Activated CD8-positive, alpha-beta memory T cell treated with anti-CD3 and anti-CD28 coated beads, Interleukin-2, amount 50 U/mL, for 4 hours (primary cell): ENCODE results near the gene SAG.

Source experiments
- DNase-seq: peaks from one replicate; pipeline ENCODE4 v3.0.0-alpha.2; 2020

The SAG gene

GRCh38 chr2:233384811-233385488 lies 77.3 kb downstream of the SAG start:
- DNase-seq, result no peak

- DNase-seq, result peak; percentile 50
Measured at GRCh38 chr2:233385489-233386044, 78.0 kb downstream of the SAG start.

GRCh38 chr2:233386382-233387041 lies 78.9 kb downstream of the SAG start:
- no peak for DNase-seq

GRCh38 chr2:233387225-233387624 lies 79.6 kb downstream of the SAG start:
- no peak for DNase-seq

- DNase-seq, result no peak
Measured at GRCh38 chr2:233387667-233388528, 80.3 kb downstream of the SAG start.

GRCh38 chr2:233389601-233390125 lies 82.0 kb downstream of the SAG start:
- DNase-seq, result no peak

- DNase-seq, result no peak
Measured at GRCh38 chr2:233395687-233396086, 88.1 kb downstream of the SAG start.
